ENCODE measurements around the gene IL1R1.

- TF ChIP-seq CTCF (IDR thresholded peaks at IDR 0.05), result no peak
- no peak for TF ChIP-seq POLR2A (IDR thresholded peaks at IDR 0.05)
Measured at GRCh38 chr2:102149644-102150455, 7.3 kb downstream of the IL1R1 start.
